HepG2 (cell line): ENCODE results near the gene RBM6. TPM values are rescaled to one million over a fixed set of nuclear protein-coding genes. Genes with fewer than 3 reads are reported as not detected.

Experiments used
- ATAC-seq: fragments of 200-7000 bp; cut with Tn5 transposase; 3 replicates; pipeline ENCODE4 v1.9.1; 2020; ENCODE audit warnings: mild to moderate bottlenecking, moderate library complexity
- BruUV-seq: library from RNA; stranded (reverse); fragments of 400-500 nt; replicated peaks from 2 replicates; lab custom pipeline; 2021; lab: Mats Ljungman, UMichigan
- CTCF ChIA-PET: fragments of 300-600 bp; formaldehyde crosslinking; extraction: SDS; loops from one replicate; lab custom pipeline; 2021; ENCODE audit warnings: low total read pairs, inconsistent platforms, low intra/inter-chr PET ratio; lab: Yijun Ruan, JAX
- POLR2A ChIA-PET: fragments of 350-600 bp; sonication (Branson Sonifier 250); formaldehyde crosslinking; loops from one replicate; lab custom pipeline; 2020; ENCODE audit warnings: antibody characterized with exemption, inconsistent platforms; lab: Yijun Ruan, JAX
- DNase-seq: peaks from one replicate; pipeline ENCODE4 v3.0.0-alpha.2; 2015; ENCODE audit warnings: low spot score
- FAIRE-seq: peaks from 3 replicates; lab custom pipeline; 2011; peaks lifted over from hg19 to GRCh38; lab: Jason Lieb, UNC
- H2AFZ ChIP-seq: one replicate; pipeline ENCODE4 v1.6.1; 2011; ENCODE audit warnings: low read length, inconsistent platforms
- H3K27ac ChIP-seq: fragments of 300-600 bp; 3 replicates; pipeline ENCODE4 v1.8.0; 2011; ENCODE audit warnings: mixed run types, mild to moderate bottlenecking, mixed read lengths, low read length, inconsistent platforms; ENCODE audit not compliant: insufficient read depth; ENCODE audit errors: extremely low read length
- H3K27me3 ChIP-seq, 2 experiments: fragments of 200-600 bp in 1 of 2; 2 replicates in 1 of 2; 3 replicates in 1 of 2; pipeline versions ENCODE4 v1.6.0 to v1.8.0; 2011; ENCODE audit warnings: low read length in 2 of 2, mild to moderate bottlenecking in 2 of 2, moderate library complexity in 2 of 2, inconsistent platforms in 1 of 2; ENCODE audit not compliant: insufficient read depth in 2 of 2, control insufficient read depth in 1 of 2
- H3K36me3 ChIP-seq, 2 experiments: fragments of 200-600 bp in 1 of 2; replicated peaks in 1 of 2; 2 replicates in 1 of 2; 3 replicates in 1 of 2; pipeline versions ENCODE4 v1.5.1 to v1.8.0; 2011; ENCODE audit warnings: low read length in 2 of 2, inconsistent platforms in 1 of 2; ENCODE audit not compliant: insufficient read depth in 2 of 2, control insufficient read depth in 1 of 2
- H3K4me1 ChIP-seq: 2 replicates; pipeline ENCODE4 v1.5.1; 2012; ENCODE audit warnings: low read length, inconsistent platforms; ENCODE audit not compliant: insufficient read depth
- H3K4me2 ChIP-seq: 2 replicates; pipeline ENCODE4 v1.6.0; 2011; ENCODE audit warnings: low read depth, low read length, inconsistent platforms
- H3K4me3 ChIP-seq, 3 experiments: fragments of 200-600 bp in 1 of 3; sonication (generic), shearing (Covaris generic) in 1 of 3; replicated peaks in 1 of 3; 2 replicates each; pipeline ENCODE4 v1.5.1; 2011 to 2016; ENCODE audit warnings: low read length in 3 of 3, inconsistent platforms in 2 of 3, low read depth in 2 of 3, mild to moderate bottlenecking in 2 of 3, control low read depth in 1 of 3, mixed read lengths in 1 of 3; ENCODE audit not compliant: insufficient read depth in 1 of 3
- H3K79me2 ChIP-seq: one replicate; pipeline ENCODE4 v1.6.1; 2011; ENCODE audit warnings: low read length, inconsistent platforms; ENCODE audit not compliant: insufficient read depth
- H3K9ac ChIP-seq: 2 replicates; pipeline ENCODE4 v1.6.0; 2011; ENCODE audit warnings: mild to moderate bottlenecking, low read depth, low read length, inconsistent platforms; ENCODE audit not compliant: insufficient read depth
- H3K9me3 ChIP-seq: 2 replicates; pipeline ENCODE4 v1.5.1; 2012; ENCODE audit warnings: mild to moderate bottlenecking, low read length
- H4K20me1 ChIP-seq: 2 replicates; pipeline ENCODE4 v1.6.0; 2011; ENCODE audit warnings: inconsistent platforms, mild to moderate bottlenecking, low read length, moderate library complexity; ENCODE audit not compliant: insufficient read depth
- CEBPB ChIP-seq: IDR thresholded peaks from 2 replicates; pipeline ENCODE4 v1.6.1; 2011; ENCODE audit warnings: low read depth, low read length, improper control_type of control experiment, borderline replicate concordance
- CEBPG ChIP-seq: IDR thresholded peaks from 2 replicates; pipeline ENCODE4 v1.6.1; 2016
- CSRNP2 ChIP-seq: sonication (generic); formaldehyde crosslinking; conservative IDR thresholded peaks from 2 replicates; pipeline ENCODE4 v1.8.0; 2022; ENCODE audit warnings: low read depth, missing genetic modification reagents
- ETV5 ChIP-seq: IDR thresholded peaks from 2 replicates; pipeline ENCODE4 v1.6.1; 2018; ENCODE audit warnings: missing biosample characterization, missing genetic modification reagents, inconsistent platforms, borderline replicate concordance
- FOSL2 ChIP-seq: sonication (generic); formaldehyde crosslinking; IDR thresholded peaks from 2 replicates; pipeline ENCODE4 v1.4.0; 2020; ENCODE audit warnings: missing genetic modification reagents
- GFI1 ChIP-seq: sonication (generic); formaldehyde crosslinking; IDR thresholded peaks from 2 replicates; pipeline ENCODE4 v1.5.0; 2020; ENCODE audit warnings: missing genetic modification reagents, mild to moderate bottlenecking, borderline replicate concordance
- HIVEP1 ChIP-seq: sonication (generic); formaldehyde crosslinking; IDR thresholded peaks from 2 replicates; pipeline ENCODE4 v1.4.0; 2020; ENCODE audit warnings: mild to moderate bottlenecking, missing genetic modification reagents
- HNRNPLL ChIP-seq: fragments of 200-400 bp; formaldehyde crosslinking; IDR thresholded peaks from 2 replicates; pipeline ENCODE4 v1.6.1; 2017; ENCODE audit warnings: mild to moderate bottlenecking, low read depth, low read length; ENCODE audit not compliant: poor library complexity, severe bottlenecking
- LBX2 ChIP-seq: sonication (generic); formaldehyde crosslinking; IDR thresholded peaks from 2 replicates; pipeline ENCODE4 v1.5.0; 2020; ENCODE audit warnings: missing genetic modification reagents, mild to moderate bottlenecking, borderline replicate concordance
- MAFF ChIP-seq: IDR thresholded peaks from 2 replicates; pipeline ENCODE4 v1.6.1; 2011; ENCODE audit warnings: low read depth, low read length, improper control_type of control experiment
- MAFG ChIP-seq: sonication (generic); formaldehyde crosslinking; IDR thresholded peaks from 2 replicates; pipeline ENCODE4 v1.5.1; 2020; ENCODE audit warnings: mild to moderate bottlenecking, missing genetic modification reagents
- MAFK ChIP-seq, 2 experiments: IDR thresholded peaks in 1 of 2; conservative IDR thresholded peaks in 1 of 2; 2 replicates each; pipeline ENCODE4 v1.6.1; 2011; ENCODE audit warnings: improper control_type of control experiment in 2 of 2, low read length in 2 of 2
- MNT ChIP-seq: fragments of 450-650 bp; IDR thresholded peaks from 2 replicates; pipeline ENCODE4 v1.6.1; 2016
- MTA1 ChIP-seq: sonication (generic); formaldehyde crosslinking; IDR thresholded peaks from 2 replicates; pipeline ENCODE4 v1.4.0; 2020; ENCODE audit warnings: missing genetic modification reagents, mild to moderate bottlenecking, borderline replicate concordance
- YEATS2 ChIP-seq: sonication (generic); formaldehyde crosslinking; IDR thresholded peaks from 2 replicates; pipeline ENCODE4 v1.4.0; 2020; ENCODE audit warnings: missing genetic modification reagents, borderline replicate concordance
- ZBTB38 ChIP-seq: sonication (generic); formaldehyde crosslinking; IDR thresholded peaks from 2 replicates; pipeline ENCODE4 v1.5.1; 2020; ENCODE audit warnings: mild to moderate bottlenecking, missing genetic modification reagents
- ZNF362 ChIP-seq: sonication (generic); formaldehyde crosslinking; IDR thresholded peaks from 2 replicates; pipeline ENCODE4 v1.4.0; 2020; ENCODE audit warnings: missing genetic modification reagents, mild to moderate bottlenecking, borderline replicate concordance
- ZNF629 ChIP-seq: sonication (generic); formaldehyde crosslinking; conservative IDR thresholded peaks from 2 replicates; pipeline ENCODE4 v1.5.0; 2020; ENCODE audit warnings: missing genetic modification reagents
- WGBS: methylation state at CpG from one replicate; pipeline ENCODE4 v1.1.6; 2017; ENCODE audit warnings: low lambda C conversion rate; 5-methylcytosine and 5-hydroxymethylcytosine counted together
- in situ Hi-C: cut with HindIII; loops from 2 replicates; pipeline ENCODE4 v1.10.0; 2017; ENCODE audit warnings: low pct_unique_long_range_greater_than_20kb; ENCODE audit not compliant: extremely low pct_ligation_motif_present
- intact Hi-C: fragments of 100-400 bp; cut with micrococcal nuclease; formaldehyde crosslinking; loops from one replicate; pipeline ENCODE4 v1.10.0; 2022; ENCODE audit not compliant: unreplicated experiment
- polyA plus RNA-seq, 8 experiments: library from polyadenylated mRNA; depleted of rRNA in 3 of 8; stranded (reverse) in 7 of 8; unstranded in 1 of 8; fragments of >200 nt; fragmentation: Illumina TruSeq in 4 of 8; extraction: Trizol in 4 of 8; gene quantifications; 2 replicates each; pipeline versions ENCODE4 v1.2.1 to v1.2.3, GENCODE V29; 2011 to 2016; ENCODE audit warnings: low read depth in 4 of 8, missing spikeins in 1 of 8, mixed read lengths in 1 of 8; ENCODE audit not compliant: insufficient read depth in 1 of 8
- total RNA-seq, 5 experiments: library from RNA; depleted of rRNA; stranded (reverse); fragments of >200 nt; fragmentation: Illumina TruSeq; extraction: Trizol; gene quantifications; 2 replicates each; pipeline ENCODE4 v1.2.3, GENCODE V29; 2016; ENCODE audit warnings: low read depth in 1 of 5
- TF ChIP-seq, protein P1 (sequence below), 2 experiments: fragments of 450-650 bp in 1 of 2; sonication (generic) in 1 of 2; formaldehyde crosslinking; IDR thresholded peaks; 2 replicates each; pipeline versions ENCODE4 v1.5.0 to v1.8.0; 2020 to 2022; ENCODE audit warnings: mild to moderate bottlenecking in 1 of 2, missing genetic modification reagents in 1 of 2
- TF ChIP-seq, protein P2 (sequence below): IDR thresholded peaks from 2 replicates; pipeline ENCODE4 v1.6.1; 2012; ENCODE audit warnings: inconsistent platforms

The RBM6 gene
- total and polyA plus RNA-seq, 2 of the 13 experiments (the other 11 are each of a cell fraction or from before 2014, with no cell fraction given): 72.7 to 86.1 TPM

DNA sequence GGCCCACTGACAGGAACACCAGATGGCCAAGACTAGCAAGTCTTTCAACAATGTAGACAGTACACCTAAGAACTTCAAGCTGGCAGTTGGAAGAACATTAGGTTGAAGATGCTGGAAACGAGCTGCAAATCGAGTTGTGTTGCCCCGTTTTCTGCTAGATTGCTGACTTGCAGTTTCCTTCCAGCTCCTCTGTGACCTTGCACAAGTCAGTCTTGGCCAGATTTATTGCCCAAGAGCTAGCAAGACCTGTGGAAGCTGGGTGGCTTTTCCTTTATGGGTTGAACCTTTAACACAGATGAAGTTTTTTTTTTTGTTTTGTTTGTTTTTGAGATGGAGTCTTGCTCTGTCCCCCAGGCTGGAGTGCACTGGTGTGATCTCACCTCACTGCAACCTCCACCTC is 2.9 kb upstream of the RBM6 start:
- ATAC-seq: no peak
- Histone ChIP-seq H3K4me1 (peaks cover 27% of the 10 kb centered on the region), H4K20me1 (peaks cover 10% of the 10 kb centered on the region), H3K27ac (no peak overlapping the region), H3K4me2 (peak overlapping the region; percentile 29; the same call in 1 of the 2 replicates), H3K9ac (no peak overlapping the region), H2AFZ (peak overlapping the region; percentile 61), H3K36me3 (no peaks in the 10 kb centered on the region), H3K79me2 (peaks cover 17% of the 10 kb centered on the region), H3K4me3 (no peak overlapping the region), H3K27me3 (peaks cover 0 to 2% of the 10 kb centered on the region in 2 experiments; a peak in 2 of 5 replicates), H3K9me3 (no peaks in the 10 kb centered on the region)
- WGBS: 0% methylated on average over 2 of the region's 3 CpGs
- no peak for DNase-seq
- ChIA-PET CTCF (no interaction called here), POLR2A (no interaction called here)
- in situ Hi-C loops (no loop called here), intact Hi-C loops (no loop called here)
- no peak for FAIRE-seq
- BruUV-seq: no TSS peak
- TF ChIP-seq CEBPB (peak; percentile 60; the same call in 1 of the 2 replicates), ZNF362 (CRISPR knock-in tag) (0 out of 2 replicates have a peak, but pooled peaks have one; percentile 17), YEATS2 (CRISPR knock-in tag) (no peak), HIVEP1 (no peak), MAFG (CRISPR knock-in tag) (0 out of 2 replicates have a peak, but pooled peaks have one; percentile 40), MNT (no peak), ZNF629 (CRISPR knock-in tag) (no peak), ETV5 (CRISPR knock-in tag) (no peak), MTA1 (CRISPR knock-in tag) (no peak), HNRNPLL (no peak), CEBPG (CRISPR knock-in tag) (peak; percentile 32; the same call in 1 of the 2 replicates), CSRNP2 (CRISPR knock-in tag) (no peak), ZBTB38 (CRISPR knock-in tag) (no peak), LBX2 (CRISPR knock-in tag) (no peak), GFI1 (CRISPR knock-in tag) (0 out of 2 replicates have a peak, but pooled peaks have one; percentile 23), MAFK (conservative IDR thresholded peaks at IDR 0.05 in 1 of 2, IDR thresholded peaks at IDR 0.05 in 1 of 2; ENCODE audit: low read length in 2 of 2) (peak; percentile 96 to 97), FOSL2 (CRISPR knock-in tag) (no peak), MAFF (peak; percentile 95)
- TF ChIP-seq, protein P1, sequence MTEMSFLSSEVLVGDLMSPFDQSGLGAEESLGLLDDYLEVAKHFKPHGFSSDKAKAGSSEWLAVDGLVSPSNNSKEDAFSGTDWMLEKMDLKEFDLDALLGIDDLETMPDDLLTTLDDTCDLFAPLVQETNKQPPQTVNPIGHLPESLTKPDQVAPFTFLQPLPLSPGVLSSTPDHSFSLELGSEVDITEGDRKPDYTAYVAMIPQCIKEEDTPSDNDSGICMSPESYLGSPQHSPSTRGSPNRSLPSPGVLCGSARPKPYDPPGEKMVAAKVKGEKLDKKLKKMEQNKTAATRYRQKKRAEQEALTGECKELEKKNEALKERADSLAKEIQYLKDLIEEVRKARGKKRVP (CRISPR knock-in tag; IDR thresholded peaks at IDR 0.05): no peak
- TF ChIP-seq, protein P2, sequence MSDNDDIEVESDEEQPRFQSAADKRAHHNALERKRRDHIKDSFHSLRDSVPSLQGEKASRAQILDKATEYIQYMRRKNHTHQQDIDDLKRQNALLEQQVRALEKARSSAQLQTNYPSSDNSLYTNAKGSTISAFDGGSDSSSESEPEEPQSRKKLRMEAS: no peak
